GM19452 (cell line): ENCODE results near the gene ADAM11.

Source experiments
- ATAC-seq: cut with Tn5 transposase; IDR thresholded peaks from one replicate; pipeline ENCODE4 v1.9.1; 2021; ENCODE audit not compliant: unreplicated experiment

ADAM11 gene

DNA sequence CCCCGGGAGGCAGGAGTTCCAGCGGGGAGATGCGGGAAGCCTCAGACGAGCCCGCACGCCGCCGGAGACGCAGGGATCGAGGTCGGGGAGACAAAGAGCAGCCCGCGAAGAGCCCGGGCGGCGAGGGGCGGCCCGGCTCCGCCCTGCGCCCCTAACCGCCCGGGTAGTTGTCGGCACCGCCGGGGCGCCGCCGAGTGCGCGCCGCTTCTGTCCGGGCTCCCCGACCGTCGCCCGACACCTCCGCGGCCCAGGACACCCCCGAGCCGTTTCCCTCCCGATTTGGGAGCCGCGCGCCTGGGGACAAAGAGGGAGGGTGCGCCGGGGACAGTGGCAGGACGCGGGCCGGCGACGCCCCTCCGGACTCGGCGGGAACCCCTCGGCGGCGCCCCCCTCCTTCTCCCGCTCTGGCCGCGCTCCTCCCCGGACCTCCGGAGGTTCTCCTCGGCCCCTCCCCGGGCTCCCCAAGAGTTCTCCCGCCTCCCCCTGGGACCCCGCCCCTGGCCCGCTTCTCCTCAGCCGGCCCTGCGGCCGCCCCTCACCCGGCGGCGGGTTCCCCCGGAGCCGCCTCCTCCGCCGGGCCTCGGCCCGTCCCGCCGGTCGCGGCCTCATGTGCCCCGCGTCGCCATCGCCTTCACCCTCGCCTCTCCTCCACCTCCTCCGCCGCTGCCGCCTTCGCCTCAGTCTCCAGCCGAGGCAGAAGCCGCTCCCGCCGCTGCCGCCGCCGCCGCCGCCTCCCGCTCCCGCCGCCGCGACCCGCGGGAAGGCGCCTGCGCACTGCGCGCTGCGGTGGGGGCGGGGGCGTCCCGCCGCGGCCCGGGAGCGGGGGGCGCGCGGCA lies 71.0 kb downstream of the ADAM11 start, which contains the start of gene GJC1:
Gene GJC1 (minus strand): TSS at position 765 of the 836 bp plus-strand sequence. CDS start 24,470 bp downstream, outside the sequence.
- no peak for ATAC-seq

- ATAC-seq: no peak
Observed at GRCh38 chr17:44830359-44831288, 71.8 kb downstream of the ADAM11 start.

GRCh38 chr17:44831371-44831770 lies 72.6 kb downstream of the ADAM11 start:
- ATAC-seq: no peak
